ENCODE results near the gene MSMP.

The MSMP gene

GRCh38 chr9:35771534-35771933, 17.5 kb upstream of the MSMP start:
- no peak for DNase-seq (ENCODE audit: low read depth in 2 of 2)

- DNase-seq (ENCODE audit: low read depth in 2 of 2): no peak
Measured at GRCh38 chr9:35771075-35771433, 17.0 kb upstream of the MSMP start.

GRCh38 chr9:35769763-35770162, 15.7 kb upstream of the MSMP start:
- DNase-seq (ENCODE audit: low read depth in 2 of 2): no peak

GRCh38 chr9:35767458-35767857, 13.4 kb upstream of the MSMP start:
- no peak for DNase-seq (ENCODE audit: low read depth in 2 of 2)

- DNase-seq (ENCODE audit: low read depth in 2 of 2): no peak
Measured at GRCh38 chr9:35766997-35767396, 12.9 kb upstream of the MSMP start.

- DNase-seq (ENCODE audit: low read depth in 2 of 2): no peak
Measured at GRCh38 chr9:35763803-35764202, 9.7 kb upstream of the MSMP start.

GRCh38 chr9:35763181-35763580, 9.1 kb upstream of the MSMP start:
- no peak for DNase-seq (ENCODE audit: low read depth in 2 of 2)

GRCh38 chr9:35760651-35761050, 6.6 kb upstream of the MSMP start:
- DNase-seq (ENCODE audit: low read depth in 2 of 2): no peak

GRCh38 chr9:35759795-35760194, 5.7 kb upstream of the MSMP start:
- no peak for DNase-seq (ENCODE audit: low read depth in 2 of 2)

GRCh38 chr9:35758475-35759050, 4.5 kb upstream of the MSMP start:
- DNase-seq (ENCODE audit: low read depth in 2 of 2): no peak

- DNase-seq (ENCODE audit: low read depth in 2 of 2): no peak
Measured at GRCh38 chr9:35757892-35758275, 3.8 kb upstream of the MSMP start.

GRCh38 chr9:35757226-35757891, 3.3 kb upstream of the MSMP start:
- no peak for DNase-seq (ENCODE audit: low read depth in 2 of 2)

GRCh38 chr9:35756275-35757225, 2.5 kb upstream of the MSMP start:
- DNase-seq (ENCODE audit: low read depth in 2 of 2): peak; percentile 64

- no peak for DNase-seq (ENCODE audit: low read depth in 2 of 2)
Measured at GRCh38 chr9:35755071-35755470, 995 bp upstream of the MSMP start.

GRCh38 chr9:35753466-35753865, 610 bp downstream of the MSMP start:
- DNase-seq (ENCODE audit: low read depth in 2 of 2): no peak

- no peak for DNase-seq (ENCODE audit: low read depth in 2 of 2)
Measured at GRCh38 chr9:35750256-35750531, 3.9 kb downstream of the MSMP start.

GRCh38 chr9:35749515-35750255, 4.4 kb downstream of the MSMP start:
- no peak for DNase-seq (ENCODE audit: low read depth in 2 of 2)

GRCh38 chr9:35748858-35749514, 5.1 kb downstream of the MSMP start, which contains the start of the genes GBA2 and RGP1:
Gene GBA2, minus strand, starts transcription at chr9:35749228. Its CDS starts 524 bp downstream, at chr9:35748704.
Gene RGP1, plus strand, starts transcription at chr9:35749287. Its CDS starts 469 bp downstream, at chr9:35749756.
- DNase-seq (ENCODE audit: low read depth in 2 of 2): peak in 1 of 2 donors; percentile 63

GRCh38 chr9:35748242-35748857, 5.7 kb downstream of the MSMP start:
- DNase-seq (ENCODE audit: low read depth in 2 of 2): no peak

- no peak for DNase-seq (ENCODE audit: low read depth in 2 of 2)
Measured at GRCh38 chr9:35746583-35746982, 7.5 kb downstream of the MSMP start.

- DNase-seq (ENCODE audit: low read depth in 2 of 2): no peak
Measured at GRCh38 chr9:35745569-35745968, 8.5 kb downstream of the MSMP start.

All from stimulated activated CD8-positive, alpha-beta memory T cell treated with anti-CD3 and anti-CD28 coated beads, Interleukin-7, amount 100 ng/mL, for 4 hours (primary cell).